Activated T-cell treated with anti-CD3 and anti-CD28 coated beads for 24 hours (primary cell): ENCODE results near the gene ALDH9A1.
"Not testable (repeated sequence)": the region's sequence is repeated elsewhere in the genome, so short reads cannot be mapped to it uniquely, and the experiment has no call there.

Experiments
- DNase-seq: peaks from one replicate; pipeline ENCODE4 v3.0.0-alpha.2; 2020; ENCODE audit warnings: low read depth

Gene ALDH9A1

DNA sequence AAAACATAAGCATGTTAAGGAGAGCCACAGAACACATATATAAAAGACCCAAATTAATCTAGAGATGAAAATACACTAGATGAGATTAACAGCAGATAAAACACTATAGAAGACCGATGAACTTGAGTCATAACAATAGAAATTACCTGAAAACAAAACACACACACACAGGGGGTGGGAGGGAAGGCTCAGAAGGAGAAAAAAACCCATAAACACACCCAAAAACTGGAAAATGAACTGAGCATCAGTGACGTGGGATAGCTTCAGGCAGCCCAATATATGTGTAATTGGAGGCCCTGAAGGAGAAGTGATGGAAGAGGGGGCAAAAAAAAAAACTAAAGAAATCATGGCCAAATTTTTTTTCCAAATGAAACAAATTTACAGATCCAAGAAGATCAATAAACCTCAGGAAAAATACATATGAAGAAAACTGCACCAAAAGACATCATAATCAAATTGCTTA, 11.4 kb downstream of the ALDH9A1 start:
- DNase-seq = no peak

DNA sequence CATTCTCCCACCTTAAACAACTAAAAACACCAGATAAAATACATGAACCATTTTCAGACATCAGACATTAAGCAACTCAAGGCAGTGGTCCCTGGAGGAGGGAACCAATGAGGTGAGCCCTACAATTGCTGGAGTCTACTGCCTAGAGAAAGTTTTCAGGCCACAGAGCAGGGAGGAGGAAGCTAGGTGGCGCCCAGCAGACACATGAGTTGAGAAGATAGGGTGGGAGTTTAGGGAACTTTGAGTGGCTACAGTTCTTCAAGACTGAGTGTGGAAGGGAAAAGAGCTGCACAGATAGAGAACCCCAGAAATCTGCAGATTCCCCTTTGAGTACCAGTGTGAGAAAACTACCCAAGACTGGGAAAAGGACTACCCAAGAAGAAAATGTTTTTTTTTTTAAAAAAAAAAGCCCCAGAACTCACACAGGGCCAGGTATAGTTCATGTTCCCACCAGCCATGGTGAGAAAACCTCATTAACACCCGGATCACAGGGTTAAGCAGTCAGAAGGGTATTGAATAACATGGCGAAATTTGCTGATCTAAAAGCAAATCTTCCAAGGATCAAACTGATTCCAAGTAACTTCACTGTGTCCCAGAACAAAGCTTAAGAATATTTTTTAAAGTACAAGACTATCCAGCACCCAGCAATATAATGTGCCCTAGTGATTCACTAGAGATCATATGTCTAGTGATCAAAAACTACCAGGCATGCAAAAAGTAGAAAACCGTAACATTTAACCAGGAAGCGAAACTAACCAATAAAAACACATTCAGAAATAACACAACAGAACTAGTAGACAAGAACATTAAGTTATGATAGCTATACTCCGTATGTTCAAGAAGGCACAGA, 12.0 kb downstream of the ALDH9A1 start:
- DNase-seq = no peak

DNA sequence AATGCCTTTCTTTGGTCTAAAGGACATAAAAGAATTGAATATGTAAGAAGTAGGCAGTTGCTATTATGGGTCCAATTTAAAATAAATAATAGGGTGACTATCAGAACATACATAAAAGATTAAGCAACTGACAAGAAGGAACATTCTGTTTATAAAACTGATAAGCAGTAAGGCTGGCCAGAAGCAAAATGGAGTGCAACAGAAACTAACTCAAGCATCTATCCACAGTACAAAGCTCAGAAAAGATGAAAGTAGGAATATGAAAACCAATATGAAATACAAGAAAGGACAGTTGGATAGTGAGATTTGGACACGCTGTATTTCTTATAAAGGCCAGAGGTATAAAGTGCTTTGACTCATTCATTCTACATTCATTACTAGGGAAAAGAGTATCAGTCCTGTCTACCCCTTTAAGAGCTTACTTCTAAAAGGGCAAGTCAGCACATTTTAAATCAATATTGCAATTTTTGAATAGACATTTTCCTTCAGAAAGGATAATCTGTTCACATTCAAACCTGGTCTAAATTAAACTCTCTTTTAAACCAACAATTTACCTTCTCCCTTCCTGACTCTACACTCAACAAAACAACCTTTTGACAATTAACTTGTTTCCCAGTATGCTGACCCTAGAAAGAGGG, 14.4 kb downstream of the ALDH9A1 start:
- DNase-seq = no peak

DNA sequence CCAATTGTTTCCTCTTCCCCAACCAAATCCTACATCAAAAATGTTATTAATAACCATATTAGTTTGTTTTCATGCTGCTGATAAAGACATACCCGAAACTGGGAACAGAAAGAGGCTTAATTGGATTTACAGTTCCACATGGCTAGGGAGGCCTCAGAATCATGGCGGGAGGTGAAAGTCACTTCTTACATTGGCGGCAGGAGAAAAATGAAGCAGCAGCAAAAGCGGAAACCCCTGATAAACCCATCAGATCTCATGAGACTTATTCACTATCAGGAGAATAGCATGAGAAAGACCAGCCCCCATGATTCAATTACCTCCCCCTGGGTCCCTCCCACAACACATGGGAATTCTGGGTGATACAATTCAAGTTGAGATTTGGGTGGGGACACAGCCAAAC, 17.6 kb downstream of the ALDH9A1 start:
- DNase-seq = not testable (repeated sequence)

DNA sequence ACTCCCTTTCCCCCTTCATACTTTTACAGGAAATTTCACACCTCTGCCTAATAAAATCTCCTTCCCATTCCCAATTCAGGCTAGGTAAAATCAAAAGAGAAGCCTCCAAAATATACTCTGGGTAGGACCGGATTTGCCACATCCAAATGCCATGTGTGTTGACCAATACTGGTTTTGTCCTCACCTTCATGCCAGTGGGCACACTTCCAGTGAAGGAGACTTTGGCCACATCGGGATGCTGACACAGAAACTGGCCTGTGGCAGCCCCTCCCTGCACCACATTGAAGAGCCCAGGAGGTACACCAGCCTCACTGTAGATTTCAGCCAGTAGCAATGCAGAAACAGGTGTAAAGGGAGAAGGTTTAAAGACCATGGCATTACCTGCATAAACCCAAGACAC, 18.1 kb downstream of the ALDH9A1 start:
- DNase-seq = no peak

DNA sequence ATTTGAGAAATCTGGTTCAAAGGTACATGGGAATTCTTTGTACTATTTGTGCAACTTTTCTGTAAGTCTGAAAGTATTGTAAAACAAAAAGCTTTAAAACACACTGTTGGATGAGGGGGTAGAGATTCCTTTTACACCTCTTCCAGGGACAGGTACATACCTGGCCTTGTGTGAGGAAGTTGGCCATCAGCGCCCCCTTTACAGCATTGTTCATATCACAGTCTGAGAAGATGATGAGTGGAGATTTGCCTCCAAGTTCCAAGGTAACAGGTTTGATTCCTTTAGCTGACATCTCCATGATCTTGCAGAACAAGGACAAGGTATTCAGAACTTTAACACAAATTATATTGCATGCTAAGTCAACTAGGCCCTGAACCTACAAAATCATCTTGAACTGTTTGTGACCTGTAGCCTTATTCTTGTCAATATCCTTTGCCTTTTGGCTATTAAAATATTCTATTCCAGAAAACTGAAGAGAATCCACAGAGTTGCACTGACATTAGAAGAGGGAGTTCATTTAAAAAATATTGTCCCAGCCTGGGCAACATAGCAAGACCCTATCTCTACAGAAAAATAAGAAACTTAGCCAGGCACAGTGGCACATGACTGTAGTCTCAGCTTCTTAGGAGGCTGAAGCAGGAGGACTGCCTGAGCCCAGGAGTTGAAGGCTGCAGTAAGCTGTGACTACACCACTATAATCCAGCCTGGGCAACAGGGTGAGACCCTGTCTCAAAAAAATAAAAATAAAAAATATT, 18.9 kb downstream of the ALDH9A1 start:
- no peak for DNase-seq

DNA sequence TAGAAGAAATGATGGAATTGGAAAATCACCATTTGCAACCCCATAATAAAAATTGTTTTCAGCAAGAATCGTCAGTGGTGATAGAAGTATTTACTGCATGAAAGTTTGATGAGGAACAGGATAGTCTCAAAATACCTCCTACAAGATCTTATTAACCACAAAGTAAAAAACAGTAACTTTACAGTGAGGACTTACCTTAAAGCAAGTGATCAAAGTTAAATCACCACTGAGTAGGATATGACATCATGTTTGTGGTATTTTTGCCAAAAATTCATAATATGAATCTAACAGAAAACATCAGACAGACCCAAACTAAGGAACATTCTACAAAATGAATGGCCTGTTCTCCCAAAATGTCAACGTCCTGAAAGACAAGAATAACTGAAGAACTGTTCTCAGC, 19.9 kb downstream of the ALDH9A1 start:
- no peak for DNase-seq

DNA sequence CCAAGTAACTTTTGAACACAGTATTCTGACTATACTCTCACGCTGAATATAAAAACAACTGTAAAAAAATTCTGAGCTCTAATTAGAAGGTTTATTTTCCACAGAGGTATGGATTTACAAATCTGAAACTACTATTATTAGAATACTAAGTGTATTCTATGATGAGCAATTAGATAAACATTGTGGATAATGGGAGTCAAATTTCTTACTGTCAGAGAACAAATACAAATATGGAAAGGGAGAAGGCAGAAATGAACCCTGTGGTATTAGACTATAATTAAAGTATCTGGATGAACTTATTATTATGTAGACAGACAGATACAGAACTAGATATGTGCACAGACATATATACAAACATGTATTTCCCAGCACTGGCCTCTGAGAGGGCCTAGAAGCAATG, 22.6 kb downstream of the ALDH9A1 start:
- no peak for DNase-seq

DNA sequence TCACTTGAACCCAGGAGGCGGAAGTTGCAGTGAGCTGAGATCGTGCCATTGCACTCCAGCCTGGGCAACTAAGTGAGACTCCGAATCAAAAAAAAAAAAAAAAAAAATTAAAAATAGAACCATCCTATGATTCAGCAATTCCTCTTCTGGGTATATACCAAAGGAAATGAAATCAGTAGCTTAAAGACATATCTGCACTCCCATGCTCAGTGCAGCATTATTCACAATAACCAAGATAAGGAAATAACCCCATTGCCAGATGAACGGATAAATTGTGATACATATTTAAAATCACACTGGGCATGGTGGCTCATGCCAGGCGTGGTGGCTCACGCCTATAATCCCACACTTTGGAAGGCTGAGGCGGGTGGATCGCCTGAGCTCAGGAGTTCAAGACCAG, 23.8 kb downstream of the ALDH9A1 start:
- DNase-seq = no peak

DNA sequence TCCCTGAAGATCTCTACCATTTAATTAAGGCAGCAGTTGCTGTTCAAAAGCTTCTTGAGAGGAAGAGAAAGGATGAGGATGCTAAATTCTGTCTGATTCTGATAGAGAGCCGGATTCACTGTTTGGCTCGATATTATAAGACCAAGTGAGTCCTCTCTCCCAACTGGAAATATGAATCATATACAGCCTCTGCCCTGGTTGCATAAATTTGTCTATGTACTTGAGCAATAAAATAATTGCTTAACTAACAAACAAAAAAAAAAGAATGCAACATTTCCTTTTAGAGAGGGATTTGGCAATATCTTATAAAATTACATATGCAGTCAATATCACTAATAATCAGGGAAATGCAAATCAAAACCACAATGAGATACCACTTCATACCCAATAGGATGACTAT, 26.8 kb downstream of the ALDH9A1 start:
- no peak for DNase-seq

DNA sequence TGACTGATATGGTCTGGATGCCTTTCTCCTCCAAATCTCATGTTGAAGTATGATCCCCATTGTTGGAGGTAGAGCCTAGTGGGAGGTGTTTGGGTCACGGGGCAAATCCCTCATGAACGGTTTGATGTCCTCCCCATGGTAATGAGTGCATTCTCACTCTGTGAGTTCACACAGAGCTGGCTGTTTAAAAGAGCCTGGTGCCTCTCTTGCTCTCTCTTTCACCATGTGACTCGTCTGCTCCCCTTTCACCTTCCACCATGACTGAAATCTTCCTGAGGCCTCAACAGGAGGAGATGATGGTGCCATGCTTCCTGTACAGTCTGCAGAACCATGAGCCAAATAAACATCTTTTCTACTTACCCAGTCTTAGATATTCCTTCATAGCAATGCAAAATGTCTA, 30.2 kb downstream of the ALDH9A1 start:
- DNase-seq = no peak

DNA sequence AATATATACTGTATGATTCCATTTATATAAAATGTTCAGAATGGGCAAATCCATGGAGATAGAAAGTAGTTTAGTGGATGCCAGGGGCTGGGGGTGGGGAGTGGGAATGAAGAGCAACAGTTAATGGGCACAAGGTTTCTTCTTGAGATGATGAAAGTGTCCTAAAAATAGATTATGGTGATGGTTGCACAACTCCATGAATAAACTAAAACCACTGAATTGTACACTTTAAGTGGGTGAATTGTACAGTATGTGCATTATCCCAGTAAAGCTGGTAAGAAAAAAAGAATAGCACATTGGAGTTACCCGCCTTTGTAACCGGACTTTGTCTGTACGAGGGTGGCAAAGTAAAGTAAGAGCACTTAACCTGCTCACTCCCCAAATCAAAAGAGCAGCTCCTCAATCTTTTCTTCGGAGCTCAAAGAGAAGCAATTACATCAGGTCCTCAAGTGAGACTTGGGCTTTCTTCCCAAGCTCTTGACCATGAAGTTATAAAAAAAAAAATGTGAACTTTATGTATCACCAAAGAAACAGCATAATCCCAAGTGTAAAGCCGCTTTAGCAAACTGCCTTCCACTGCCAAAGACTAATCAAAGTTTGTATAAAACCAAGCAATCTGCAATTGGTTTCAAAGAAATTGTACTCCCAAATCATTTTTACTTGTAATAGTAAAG, 32.1 kb downstream of the ALDH9A1 start:
- no peak for DNase-seq

DNA sequence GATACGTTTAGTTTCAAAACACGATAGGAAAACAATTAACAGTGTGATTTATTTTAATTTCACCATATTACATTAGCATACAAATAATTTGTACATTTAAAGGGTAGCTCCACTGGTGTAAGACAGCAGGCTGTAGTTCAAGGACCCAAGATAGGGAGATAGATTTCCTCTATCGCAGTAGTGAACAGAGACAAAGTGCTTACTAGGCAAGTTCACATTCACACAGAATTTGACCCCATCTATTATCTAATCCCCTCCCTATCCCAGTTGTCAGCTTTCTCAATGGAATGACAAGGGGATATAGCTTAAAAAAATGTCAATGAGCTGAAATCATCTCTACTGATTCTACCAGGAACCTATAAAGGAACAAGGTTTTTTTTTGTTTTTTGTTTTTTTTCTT, 36.2 kb downstream of the ALDH9A1 start:
- no peak for DNase-seq

DNA sequence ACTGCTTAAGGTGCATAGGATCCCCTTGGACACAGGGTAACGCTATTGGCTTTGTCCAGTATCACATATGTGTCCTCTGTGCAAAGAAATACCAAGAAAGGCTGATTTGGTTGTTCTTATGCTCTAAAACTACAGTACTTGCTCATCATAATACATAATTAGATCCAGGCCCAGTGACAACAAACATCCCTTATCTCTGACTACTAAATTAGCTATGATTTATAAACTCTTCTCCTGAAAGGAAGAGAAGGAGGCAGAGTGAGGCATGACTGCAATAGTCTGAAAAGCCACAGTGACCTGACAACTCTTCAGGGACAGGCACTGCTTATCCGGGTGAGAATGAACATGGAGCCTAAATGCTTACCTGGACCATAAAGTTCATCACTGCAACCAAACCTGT, 36.7 kb downstream of the ALDH9A1 start:
- no peak for DNase-seq

DNA sequence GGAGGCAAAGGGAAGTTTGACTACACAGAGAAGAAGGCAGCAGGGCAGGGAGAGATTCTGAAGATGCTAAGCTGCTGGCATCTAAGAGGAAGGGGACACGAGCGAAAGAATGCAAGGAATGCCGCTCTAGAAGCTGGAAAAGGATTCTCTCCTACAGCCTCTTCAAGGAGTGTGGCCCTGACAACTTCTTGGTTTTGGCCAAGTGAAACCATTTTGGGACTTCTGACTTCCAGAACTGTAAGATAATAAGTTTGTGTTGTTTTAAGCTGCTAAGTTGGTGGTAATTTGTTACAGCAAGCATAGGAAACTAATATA, 38.8 kb downstream of the ALDH9A1 start:
- DNase-seq = no peak

DNA sequence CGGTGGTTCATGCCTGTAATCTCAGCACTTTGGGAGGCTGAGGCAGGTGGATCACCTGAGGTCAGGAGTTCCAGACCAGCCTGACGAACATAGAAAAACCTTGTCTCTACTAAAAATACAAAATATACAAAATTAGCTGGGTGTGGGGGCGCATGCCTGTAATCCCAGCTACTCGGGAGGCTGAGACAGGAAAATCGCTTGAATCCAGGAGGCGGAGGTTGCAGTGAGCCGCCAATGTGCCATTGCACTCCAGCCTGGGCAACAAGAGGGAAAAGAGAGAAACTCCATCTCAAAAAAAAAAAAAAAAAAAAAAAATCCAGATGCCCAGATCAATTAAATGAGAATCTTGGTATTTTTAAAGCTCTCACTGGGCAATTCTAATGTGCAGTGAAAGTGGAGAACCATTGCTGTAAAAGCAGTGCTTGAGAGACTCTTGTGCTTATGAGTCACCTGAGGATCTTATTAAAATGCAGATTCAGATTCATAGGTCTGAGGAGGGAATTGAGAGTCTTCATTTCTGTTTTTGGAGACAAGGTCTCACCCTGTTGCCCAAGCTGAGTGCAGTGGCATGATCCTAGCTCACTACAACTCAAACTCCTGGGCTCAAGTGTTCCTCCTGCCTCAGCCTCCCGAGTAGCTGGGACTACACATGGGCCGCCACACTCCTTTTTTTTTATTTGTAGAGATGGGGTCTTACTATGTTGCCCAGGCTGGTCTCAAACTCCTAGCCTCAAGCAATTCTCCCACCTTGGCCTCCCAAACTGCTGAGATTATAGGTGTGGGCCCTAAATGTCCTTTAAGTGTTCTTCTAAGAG, 39.4 kb downstream of the ALDH9A1 start:
- DNase-seq = not testable (repeated sequence)

DNA sequence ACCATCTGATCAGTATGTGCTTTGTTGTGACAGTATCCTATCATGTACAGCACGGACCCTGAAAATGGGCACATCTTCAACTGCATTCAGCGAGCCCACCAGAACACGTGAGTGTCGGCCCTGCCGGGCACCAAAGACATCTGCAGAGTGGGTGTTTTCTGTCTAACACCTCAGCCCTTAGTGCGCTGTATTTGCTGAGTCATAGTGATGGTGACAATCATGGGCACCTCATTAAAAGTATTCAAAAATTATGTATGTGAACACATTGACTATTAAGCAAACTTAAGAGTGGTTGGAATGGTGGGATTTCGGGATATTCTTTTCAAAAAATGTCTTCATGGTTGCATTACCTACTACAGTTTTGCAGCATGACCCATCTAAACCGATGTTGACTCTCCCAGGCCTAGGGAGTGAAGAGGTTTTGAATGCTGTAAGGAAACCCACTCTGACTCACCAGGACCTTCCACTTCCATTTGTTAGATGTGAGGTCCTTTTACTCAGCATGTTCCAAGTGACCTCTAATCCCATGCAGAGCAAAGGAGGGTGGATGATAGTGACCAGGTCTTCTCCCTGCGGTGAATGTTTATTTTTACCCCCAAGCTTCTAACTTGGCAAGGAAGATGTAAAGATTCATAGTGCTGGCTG, 47.3 kb downstream of the ALDH9A1 start:
- DNase-seq = no peak

DNA sequence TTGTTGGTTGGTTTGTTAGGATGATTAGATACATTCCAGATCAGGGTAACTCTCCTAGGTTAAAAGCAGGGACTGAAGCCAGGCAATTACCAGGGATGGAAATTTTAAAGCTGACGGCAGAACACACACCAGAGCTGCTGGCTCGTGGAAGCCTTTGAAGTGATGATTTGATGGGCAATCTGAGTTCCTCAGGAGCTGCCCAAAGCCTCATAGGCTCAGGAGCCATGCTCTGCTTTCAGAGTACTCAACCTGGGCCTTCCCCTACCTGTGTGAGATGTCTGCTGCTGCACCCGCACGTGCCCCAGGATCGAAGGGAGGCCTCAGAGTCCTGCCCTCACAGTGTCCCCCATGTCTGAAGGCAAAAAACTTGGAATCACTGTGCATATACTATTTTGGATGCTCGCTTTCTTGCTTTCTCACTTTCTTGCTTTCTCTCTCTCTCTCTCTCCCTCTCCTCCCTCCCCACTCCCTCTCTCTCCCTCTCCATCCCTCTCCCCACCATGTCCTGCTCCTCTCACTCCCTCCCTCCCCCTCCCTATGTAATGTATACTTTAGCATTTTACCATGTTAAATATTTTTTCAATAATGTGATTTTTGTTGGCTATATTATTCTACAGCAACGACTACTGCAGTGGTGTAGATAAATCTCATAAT, 49.3 kb downstream of the ALDH9A1 start:
- DNase-seq = no peak

DNA sequence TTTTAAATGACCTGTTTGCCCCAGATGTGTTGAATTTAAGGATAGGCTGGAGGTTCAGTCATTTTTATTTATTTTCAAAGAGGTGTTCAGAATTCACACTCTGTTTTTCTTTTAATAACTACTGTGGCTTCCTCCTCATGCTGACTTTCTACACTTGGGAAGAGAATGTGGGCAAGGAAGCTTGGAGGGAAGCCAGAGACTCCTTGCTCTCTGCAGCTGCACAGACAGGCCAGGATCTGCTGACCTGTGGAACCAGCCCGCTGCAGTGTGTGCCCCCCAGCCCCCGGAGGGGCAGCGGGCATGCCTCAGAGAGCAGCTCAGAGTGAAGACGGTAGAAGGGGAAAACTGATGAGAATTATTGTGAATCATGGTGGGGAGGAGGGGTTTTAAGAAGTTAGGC, 50.4 kb downstream of the ALDH9A1 start:
- DNase-seq = no peak

DNA sequence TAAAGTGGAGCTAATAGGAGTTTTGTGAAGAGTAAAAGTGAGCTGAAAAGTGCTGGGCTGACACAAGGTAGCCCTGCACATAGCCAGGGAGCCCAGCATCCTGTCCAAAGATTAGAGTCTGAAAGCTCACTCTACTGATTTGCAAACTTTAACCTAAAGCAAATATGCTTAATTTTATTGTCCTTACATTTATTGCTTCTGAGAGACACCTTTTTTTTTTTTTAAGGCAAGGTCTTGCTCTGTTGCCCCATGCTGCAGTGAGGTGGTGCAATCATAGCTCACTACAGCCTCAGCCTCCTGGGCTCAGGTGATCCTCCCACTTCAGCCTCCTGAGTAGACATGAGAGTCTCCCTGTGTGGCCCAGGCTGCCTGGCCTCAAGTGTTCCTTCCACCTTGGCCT, 50.8 kb downstream of the ALDH9A1 start:
- no peak for DNase-seq
